Measurements from ENCODE around the gene TMEM39B. TPM values are rescaled to one million over a fixed set of nuclear protein-coding genes. Genes with fewer than 3 reads are reported as not detected.
"Not testable (repeated sequence)": the region's sequence is repeated elsewhere in the genome, so short reads cannot be mapped to it uniquely, and the experiment has no call there.

Gene TMEM39B
- total RNA-seq, 4 donors from 2014 or later = 7.6 to 12.8 (median 9.6) TPM

- no peak for TF ChIP-seq POLR2A (IDR thresholded peaks at IDR 0.05)
- no peak for TF ChIP-seq CTCF (IDR thresholded peaks at IDR 0.05)
- WGBS, 2 donors = 87 to 92% methylated on average over 2 of the region's 2 CpGs
Observed at GRCh38 chr1:32114420-32114819, 41.7 kb downstream of the TMEM39B start.

GRCh38 chr1:32115496-32115895 is 42.8 kb downstream of the TMEM39B start:
- no peak for DNase-seq
- Histone ChIP-seq H3K4me1 (peaks cover 47 to 51% of the 10 kb centered on the region in 2 donors), H3K27me3 (no peaks in the 10 kb centered on the region), H3K36me3 (no peaks in the 10 kb centered on the region), H3K4me3 (replicated peaks in 1 of 3) (no peak overlapping the region), H3K9me3 (no peaks in the 10 kb centered on the region), H3K27ac (peak overlapping the region; percentile 32 to 72 (median 43))
- intact Hi-C loops (cut with DNase I) = no loop called here
- TF ChIP-seq POLR2A (IDR thresholded peaks at IDR 0.05) (no peak), CTCF (IDR thresholded peaks at IDR 0.05) (no peak)
- WGBS, 2 donors = 88 to 100% methylated on average over 5 of the region's 5 CpGs

More at GRCh38 chr1:32114420-32114819, 41.7 kb downstream of the TMEM39B start:
- H3K27me3 ChIP-seq = no peaks in the 10 kb centered on the region
- no peak for DNase-seq
- no peak overlapping the region for H3K27ac ChIP-seq
- H3K4me1 ChIP-seq = peaks cover 54 to 61% of the 10 kb centered on the region in 2 donors
- H3K36me3 ChIP-seq = no peaks in the 10 kb centered on the region
- intact Hi-C loops (cut with DNase I) = loop anchor here (5.0 kb wide), 1 partner anchor 42 kb away; the partner anchor contains the start of gene TMEM39B
- H3K4me3 ChIP-seq (replicated peaks in 1 of 3) = no peak overlapping the region
- H3K9me3 ChIP-seq = no peaks in the 10 kb centered on the region

- Histone ChIP-seq H3K4me3 (replicated peaks in 1 of 3) (no peak overlapping the region), H3K9me3 (no peaks in the 10 kb centered on the region), H3K36me3 (no peaks in the 10 kb centered on the region), H3K27me3 (no peaks in the 10 kb centered on the region), H3K4me1 (peaks cover 41 to 43% of the 10 kb centered on the region in 2 donors), H3K27ac (peak overlapping the region; percentile 21 to 72 (median 57))
- 90 to 95% methylated on average over 4 of the region's 4 CpGs for WGBS, 2 donors
- no peak for DNase-seq
- intact Hi-C loops (cut with DNase I) = no loop called here
- TF ChIP-seq CTCF (IDR thresholded peaks at IDR 0.05) (no peak), POLR2A (IDR thresholded peaks at IDR 0.05) (no peak)
Observed at GRCh38 chr1:32116531-32116930, 43.8 kb downstream of the TMEM39B start.

GRCh38 chr1:32122151-32122550 is 49.4 kb downstream of the TMEM39B start:
- Histone ChIP-seq H3K27ac (no peak overlapping the region), H3K9me3 (no peaks in the 10 kb centered on the region), H3K4me3 (replicated peaks in 1 of 3) (no peak overlapping the region), H3K36me3 (no peaks in the 10 kb centered on the region), H3K27me3 (no peaks in the 10 kb centered on the region), H3K4me1 (peaks cover 14 to 19% of the 10 kb centered on the region in 2 donors)
- intact Hi-C loops (cut with DNase I) = no loop called here
- TF ChIP-seq POLR2A (IDR thresholded peaks at IDR 0.05) (no peak), CTCF (IDR thresholded peaks at IDR 0.05) (no peak)
- WGBS, 2 donors = 62 to 68% methylated on average over 5 of the region's 5 CpGs
- no peak for DNase-seq

- DNase-seq; H3K27ac ChIP-seq; H3K27me3 ChIP-seq; H3K36me3 ChIP-seq; H3K9me3 ChIP-seq; H3K4me3 ChIP-seq (replicated peaks in 1 of 3); intact Hi-C loops (cut with DNase I): not testable (repeated sequence)
- 96 to 100% methylated on average over 2 of the region's 2 CpGs for WGBS, 2 donors
- H3K4me1 ChIP-seq = peaks cover 14 to 19% of the 10 kb centered on the region in 2 donors
Observed at GRCh38 chr1:32123361-32123760, 50.6 kb downstream of the TMEM39B start.

GRCh38 chr1:32125313-32125712 is 52.6 kb downstream of the TMEM39B start:
- TF ChIP-seq CTCF (IDR thresholded peaks at IDR 0.05) = no peak
- no peak for TF ChIP-seq POLR2A (IDR thresholded peaks at IDR 0.05)
- 92 to 93% methylated on average over 8 of the region's 8 CpGs for WGBS, 2 donors
- Histone ChIP-seq H3K36me3 (no peaks in the 10 kb centered on the region), H3K27ac (no peak overlapping the region), H3K9me3 (no peaks in the 10 kb centered on the region), H3K4me3 (replicated peaks in 1 of 3) (no peak overlapping the region), H3K27me3 (no peaks in the 10 kb centered on the region), H3K4me1 (peaks cover 10% of the 10 kb centered on the region in 2 donors)
- DNase-seq = no peak
- intact Hi-C loops (cut with DNase I) = no loop called here

All from thyroid gland (tissue), 4 donors.